ENCODE results near the gene CC2D2A.
"Not testable (repeated sequence)": the region's sequence is repeated elsewhere in the genome, so short reads cannot be mapped to it uniquely, and the experiment has no call there.

CC2D2A gene

DNA sequence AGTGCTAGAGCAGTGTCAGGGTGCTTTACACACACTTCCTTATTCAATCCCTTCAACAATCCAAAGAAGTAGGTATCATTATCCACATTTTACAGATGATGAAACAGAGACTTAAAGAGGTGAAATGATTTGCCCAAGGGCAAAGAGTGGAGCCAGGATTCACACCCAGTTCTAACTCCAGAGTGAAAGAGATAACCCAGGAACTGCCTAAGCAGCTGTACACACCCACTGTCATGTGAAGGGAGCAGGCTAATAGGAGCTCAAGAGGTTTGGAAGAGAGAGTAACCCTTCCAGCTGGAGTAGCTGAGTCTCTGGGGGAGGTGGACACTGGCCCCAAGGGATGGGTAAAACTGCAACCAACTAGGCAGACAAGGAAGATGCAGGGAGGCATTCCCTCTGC is 92.9 kb downstream of the CC2D2A start:
- DNase-seq: no peak

DNA sequence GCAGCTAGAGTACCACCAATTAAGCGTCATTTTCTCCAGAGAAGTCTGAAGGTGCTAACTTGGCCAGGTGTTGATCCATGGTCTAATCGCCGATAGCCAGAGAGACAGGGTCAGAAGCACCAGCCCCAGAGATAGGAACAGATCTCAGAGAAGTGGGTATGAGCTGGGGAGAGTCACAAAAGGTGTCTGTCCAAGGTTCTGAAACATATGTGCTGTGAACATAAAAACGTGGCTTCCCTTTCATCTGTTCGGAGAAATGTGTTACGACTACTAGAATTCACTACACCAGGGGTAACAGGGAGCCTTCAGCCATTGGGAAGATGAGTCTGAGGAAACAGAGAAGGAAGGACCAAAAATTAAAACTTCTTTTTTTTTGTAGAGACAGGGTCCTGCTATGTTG is 94.2 kb downstream of the CC2D2A start:
- no peak for DNase-seq

- no peak for DNase-seq
Observed at GRCh38 chr4:15568821-15569220, 99.1 kb downstream of the CC2D2A start.

GRCh38 chr4:15569746-15570145 is 100.1 kb downstream of the CC2D2A start:
- no peak for DNase-seq

DNA sequence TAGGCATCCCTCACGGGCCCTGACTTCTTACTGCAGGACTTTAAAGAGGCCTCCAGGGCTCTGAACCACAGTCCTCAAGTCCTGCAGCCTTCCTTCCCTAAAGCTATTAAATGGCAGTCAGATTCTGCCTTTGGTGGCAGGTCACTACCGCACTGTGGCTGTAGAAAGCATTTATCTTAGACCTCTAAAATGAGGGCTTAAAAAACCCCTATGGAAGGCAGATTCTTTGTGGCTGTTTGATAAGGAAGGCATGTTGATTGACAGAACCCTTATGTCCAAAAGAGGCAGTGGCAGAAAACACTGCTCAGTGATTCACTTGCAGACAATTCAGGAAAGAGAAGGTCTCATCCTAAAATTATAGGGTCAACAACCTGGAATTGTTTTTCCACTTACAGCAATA is 106.3 kb downstream of the CC2D2A start:
- no peak for DNase-seq

GRCh38 chr4:15577508-15577907 is 107.8 kb downstream of the CC2D2A start:
- no peak for DNase-seq

DNA sequence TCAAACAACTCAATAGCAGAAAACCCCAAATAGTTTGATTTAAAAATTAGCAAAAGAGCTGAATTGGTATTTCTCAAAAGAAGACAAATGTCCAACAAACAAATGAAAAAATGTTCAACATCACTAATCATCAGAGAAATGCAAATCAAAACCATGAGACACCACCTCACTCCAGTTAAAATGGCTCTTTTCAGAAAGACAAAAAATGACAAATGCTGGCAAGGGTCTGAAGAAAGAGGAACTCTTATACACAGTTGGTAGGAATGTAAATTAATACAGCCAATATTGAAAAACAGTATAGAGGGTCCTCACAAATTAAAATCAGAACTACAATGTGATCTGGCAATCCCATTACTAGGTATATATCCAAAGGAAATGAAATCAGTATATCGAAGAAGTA is 115.1 kb downstream of the CC2D2A start:
- no peak for DNase-seq

- no peak for DNase-seq
Observed at GRCh38 chr4:15585331-15585730, 115.6 kb downstream of the CC2D2A start.

- DNase-seq: no peak
Observed at GRCh38 chr4:15586066-15586465, 116.4 kb downstream of the CC2D2A start.

GRCh38 chr4:15587649-15588048 is 118.0 kb downstream of the CC2D2A start:
- DNase-seq: no peak

DNA sequence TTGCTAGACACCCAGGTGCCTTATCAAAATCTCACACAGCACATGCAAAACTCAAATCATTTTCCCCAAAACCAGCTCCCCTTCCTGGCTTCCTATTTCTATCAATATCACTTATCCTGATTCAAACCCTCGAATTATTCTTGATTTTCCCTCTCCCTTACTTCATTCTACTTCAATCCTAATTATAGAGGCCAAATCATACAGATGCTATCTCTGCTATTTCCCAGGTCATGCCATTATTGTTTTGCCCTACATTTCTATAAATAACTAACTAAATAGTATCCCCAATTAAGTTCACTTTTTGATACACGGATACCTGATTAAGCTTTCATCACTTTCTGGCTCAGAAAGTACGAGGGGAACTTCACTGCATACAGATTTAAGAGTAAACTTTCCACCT is 123.1 kb downstream of the CC2D2A start:
- DNase-seq: no peak

GRCh38 chr4:15598644-15599043 is 129.0 kb downstream of the CC2D2A start:
- no peak for DNase-seq

DNA sequence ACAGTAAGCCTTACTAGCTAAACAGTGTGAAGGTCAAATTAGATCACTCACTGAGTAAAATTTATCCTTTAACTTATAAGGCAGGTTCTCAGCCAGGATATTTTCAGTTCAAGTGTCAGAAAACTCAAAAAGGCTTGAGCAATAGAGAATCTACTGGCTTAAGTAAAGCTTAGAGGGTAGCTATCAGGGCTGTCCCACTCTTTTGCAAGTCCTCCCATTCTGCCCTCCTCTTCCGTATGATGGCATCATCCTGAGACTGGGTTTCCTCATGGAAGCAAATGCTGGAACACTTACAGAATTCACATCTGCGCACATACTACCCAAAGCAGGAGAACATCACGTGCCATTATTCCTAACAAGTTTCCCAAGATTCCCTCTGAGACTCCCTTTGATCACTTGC is 130.5 kb downstream of the CC2D2A start:
- DNase-seq: no peak

DNA sequence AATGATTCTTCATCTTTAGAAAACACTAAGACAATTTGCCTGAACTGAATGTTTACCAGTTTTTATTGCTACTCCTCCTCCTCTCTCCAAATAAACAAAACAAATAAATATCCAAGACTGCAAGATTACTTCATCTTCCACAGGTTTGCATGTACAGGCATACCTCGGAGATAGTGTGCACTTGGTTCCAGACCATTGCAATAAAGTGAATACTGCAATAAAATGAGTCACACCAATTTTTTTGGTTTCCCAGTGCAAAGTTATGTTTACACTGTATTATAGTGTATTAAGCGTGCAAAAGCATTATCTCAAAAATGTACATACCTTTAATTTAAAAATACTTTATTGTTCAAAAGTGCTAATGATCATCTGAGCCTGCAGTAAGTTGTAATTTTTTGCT is 132.2 kb downstream of the CC2D2A start:
- no peak for DNase-seq

DNA sequence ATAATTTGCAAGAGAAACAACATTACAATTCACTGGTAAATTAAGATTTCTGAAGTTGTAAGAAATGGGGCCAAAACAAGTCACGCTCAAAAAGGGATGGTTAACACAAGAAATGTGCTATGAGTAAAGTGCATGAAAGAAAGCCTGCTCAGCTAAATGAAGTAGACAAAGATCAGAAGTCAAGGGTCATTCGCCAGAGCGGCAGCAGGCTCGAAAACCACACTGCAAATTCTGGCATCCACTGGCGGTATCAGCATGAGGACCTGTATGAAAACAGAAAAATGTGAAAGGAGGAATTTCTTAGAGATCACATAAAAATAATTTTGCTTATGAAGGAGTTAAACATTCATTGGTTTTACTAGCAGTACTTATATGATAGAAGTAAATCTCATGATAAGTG is 135.9 kb downstream of the CC2D2A start:
- DNase-seq: no peak

DNA sequence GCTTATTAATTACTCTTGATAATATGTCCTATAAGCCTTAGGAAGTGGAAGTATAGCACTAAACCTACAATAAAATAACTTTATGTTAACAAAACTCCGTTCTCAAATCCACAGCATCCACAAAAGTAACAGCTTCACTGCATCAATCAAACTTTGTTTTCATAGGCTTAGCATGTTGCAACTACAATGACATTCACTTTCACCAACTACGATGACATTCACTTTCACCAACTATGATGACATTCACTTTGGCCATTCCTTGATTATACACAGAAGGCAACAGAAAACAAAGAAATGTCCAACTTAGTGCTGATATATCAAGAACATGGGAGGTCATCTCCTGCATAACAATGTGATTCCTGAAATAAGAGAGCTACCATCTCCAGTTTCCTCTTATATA is 141.2 kb downstream of the CC2D2A start:
- no peak for DNase-seq

- no peak for DNase-seq
Observed at GRCh38 chr4:15612136-15612535, 142.5 kb downstream of the CC2D2A start.

- DNase-seq: not testable (repeated sequence)
Observed at GRCh38 chr4:15614891-15615290, 145.2 kb downstream of the CC2D2A start.

GRCh38 chr4:15617407-15617806 is 147.7 kb downstream of the CC2D2A start:
- not testable (repeated sequence) for DNase-seq

GRCh38 chr4:15636818-15637217 is 167.1 kb downstream of the CC2D2A start:
- no peak for DNase-seq

GRCh38 chr4:15638418-15638817 is 168.7 kb downstream of the CC2D2A start:
- no peak for DNase-seq

GRCh38 chr4:15648600-15648999 is 178.9 kb downstream of the CC2D2A start:
- no peak for DNase-seq

DNA sequence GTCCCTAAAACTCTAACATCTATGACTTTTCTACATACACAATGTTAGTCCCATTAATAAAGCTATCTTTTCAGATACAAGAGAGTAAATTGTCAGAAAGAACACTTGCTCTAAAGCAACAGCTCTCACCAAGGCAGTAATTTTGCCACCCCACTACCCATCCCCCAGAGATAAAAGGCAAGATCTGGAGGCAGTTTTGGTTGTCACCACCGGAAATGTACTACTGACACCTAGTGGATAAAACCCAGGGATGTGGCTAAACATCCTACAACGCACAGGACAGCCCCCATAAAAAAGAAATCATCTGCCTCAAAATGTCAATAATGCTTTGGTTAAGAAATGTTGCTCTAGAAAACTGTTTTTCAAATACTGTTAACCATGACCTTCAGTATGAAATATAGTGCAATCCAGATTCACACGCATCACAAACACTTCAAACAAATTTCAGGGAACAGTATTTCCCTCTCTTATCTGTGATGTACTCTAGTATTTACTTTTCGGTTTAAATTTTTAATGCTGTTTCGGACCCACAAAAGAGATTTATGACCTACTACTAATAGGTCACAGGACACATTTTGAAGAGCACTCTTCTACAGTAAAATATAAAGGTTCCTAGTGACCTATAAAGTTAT is 180.3 kb downstream of the CC2D2A start:
- DNase-seq: peak; percentile 29

Measured in activated T-cell treated with anti-CD3 and anti-CD28 coated beads, Interleukin-2, amount 50 U/mL, for 1 hour (primary cell).